Neutrophil (primary cell): Measurements from ENCODE around the gene FHOD3.

Source experiments
- H3K27ac ChIP-seq: fragments of 200-600 bp; sonication (generic); 2 replicates; pipeline ENCODE4 v1.5.1; 2016; ENCODE audit warnings: mild to moderate bottlenecking, moderate library complexity
- H3K27me3 ChIP-seq: fragments of 200-600 bp; sonication (generic); 2 replicates; pipeline ENCODE4 v1.6.0; 2016; ENCODE audit warnings: mild to moderate bottlenecking
- H3K36me3 ChIP-seq: fragments of 200-600 bp; sonication (generic); 2 replicates; pipeline ENCODE4 v1.5.1; 2017
- H3K4me1 ChIP-seq, 2 experiments: fragments of 200-600 bp in 1 of 2; sonication (generic) in 1 of 2; 1 replicate in 1 of 2; 2 replicates in 1 of 2; pipeline versions ENCODE4 v1.5.1 to v1.6.1; 2013 to 2016; ENCODE audit warnings: low read depth in 1 of 2, low read length in 1 of 2, mild to moderate bottlenecking in 1 of 2, moderate library complexity in 1 of 2; ENCODE audit not compliant: control insufficient read depth in 1 of 2, insufficient read depth in 1 of 2
- H3K4me3 ChIP-seq, 2 experiments: fragments of 200-600 bp in 1 of 2; sonication (generic) in 1 of 2; 1 replicate in 1 of 2; 2 replicates in 1 of 2; pipeline ENCODE4 v1.5.1; 2013 to 2016; ENCODE audit warnings: low read depth in 1 of 2, low read length in 1 of 2, mild to moderate bottlenecking in 1 of 2, moderate library complexity in 1 of 2
- H3K9me3 ChIP-seq: fragments of 200-600 bp; sonication (generic); 2 replicates; pipeline ENCODE4 v1.5.1; 2016
- CTCF ChIP-seq: fragments of 200-600 bp; sonication (generic); IDR thresholded peaks from 2 replicates; pipeline ENCODE4 v1.5.1; 2016; ENCODE audit warnings: antibody characterized with exemption

FHOD3 gene

GRCh38 chr18:36496022-36496421 is 198.5 kb downstream of the FHOD3 start:
- H3K4me1 ChIP-seq = no peaks in the 10 kb centered on the region
- H3K4me3 ChIP-seq = no peak overlapping the region
- H3K36me3 ChIP-seq = no peaks in the 10 kb centered on the region
- H3K9me3 ChIP-seq = no peaks in the 10 kb centered on the region
- H3K27me3 ChIP-seq = no peaks in the 10 kb centered on the region
- TF ChIP-seq CTCF = no peak
- H3K27ac ChIP-seq = no peak overlapping the region

GRCh38 chr18:36499938-36500337 is 202.4 kb downstream of the FHOD3 start:
- Histone ChIP-seq H3K27ac (no peak overlapping the region), H3K4me1 (no peaks in the 10 kb centered on the region), H3K9me3 (no peaks in the 10 kb centered on the region), H3K27me3 (no peaks in the 10 kb centered on the region), H3K36me3 (no peaks in the 10 kb centered on the region), H3K4me3 (no peak overlapping the region)
- no peak for TF ChIP-seq CTCF

GRCh38 chr18:36501100-36501499 is 203.6 kb downstream of the FHOD3 start:
- Histone ChIP-seq H3K27me3 (no peaks in the 10 kb centered on the region), H3K36me3 (no peaks in the 10 kb centered on the region), H3K4me1 (no peaks in the 10 kb centered on the region), H3K9me3 (no peaks in the 10 kb centered on the region), H3K4me3 (no peak overlapping the region), H3K27ac (no peak overlapping the region)
- no peak for TF ChIP-seq CTCF

- TF ChIP-seq CTCF = no peak
- Histone ChIP-seq H3K27ac (no peak overlapping the region), H3K4me1 (no peaks in the 10 kb centered on the region), H3K36me3 (no peaks in the 10 kb centered on the region), H3K27me3 (no peaks in the 10 kb centered on the region), H3K9me3 (no peaks in the 10 kb centered on the region), H3K4me3 (no peak overlapping the region)
These were observed 206.0 kb downstream of the FHOD3 start for GRCh38 chr18:36503477-36503876.

GRCh38 chr18:36504928-36505327 is 207.4 kb downstream of the FHOD3 start:
- Histone ChIP-seq H3K4me1 (no peaks in the 10 kb centered on the region), H3K36me3 (no peaks in the 10 kb centered on the region), H3K27ac (no peak overlapping the region), H3K9me3 (no peaks in the 10 kb centered on the region), H3K27me3 (no peaks in the 10 kb centered on the region), H3K4me3 (no peak overlapping the region)
- no peak for TF ChIP-seq CTCF

GRCh38 chr18:36505665-36506064 is 208.2 kb downstream of the FHOD3 start:
- Histone ChIP-seq H3K27ac (no peak overlapping the region), H3K4me1 (no peaks in the 10 kb centered on the region), H3K36me3 (no peaks in the 10 kb centered on the region), H3K4me3 (no peak overlapping the region), H3K27me3 (no peaks in the 10 kb centered on the region), H3K9me3 (no peaks in the 10 kb centered on the region)
- TF ChIP-seq CTCF = no peak
